GM19328 (cell line): ENCODE data around the gene ZNF500.

Experiments used
- ATAC-seq: cut with Tn5 transposase; IDR thresholded peaks from one replicate; pipeline ENCODE4 v1.9.1; 2021; ENCODE audit warnings: mild to moderate bottlenecking, moderate library complexity; ENCODE audit not compliant: unreplicated experiment

Gene ZNF500

GRCh38 chr16:4766875-4767628 lies at the start of gene ZNF500:
TSS of gene ZNF500 (minus strand) at chr16:4767162. CDS start at chr16:4765978, 1,184 bp downstream.
- peak; percentile 85 for ATAC-seq

- no peak for ATAC-seq
These were observed 47.7 kb upstream of the ZNF500 start for GRCh38 chr16:4814542-4815173.

GRCh38 chr16:4814046-4814445 lies 47.1 kb upstream of the ZNF500 start:
- no peak for ATAC-seq

GRCh38 chr16:4813251-4814003 lies 46.5 kb upstream of the ZNF500 start:
- ATAC-seq = no peak

GRCh38 chr16:4811773-4812172 lies 44.8 kb upstream of the ZNF500 start:
- no peak for ATAC-seq

- no peak for ATAC-seq
These were observed 44.3 kb upstream of the ZNF500 start for GRCh38 chr16:4811242-4811641.

GRCh38 chr16:4806280-4806679 lies 39.3 kb upstream of the ZNF500 start:
- ATAC-seq = no peak

- no peak for ATAC-seq
These were observed 38.3 kb upstream of the ZNF500 start for GRCh38 chr16:4805231-4805630.

- no peak for ATAC-seq
These were observed 37.2 kb upstream of the ZNF500 start for GRCh38 chr16:4803898-4804762.

GRCh38 chr16:4803401-4803844 lies 36.5 kb upstream of the ZNF500 start:
- ATAC-seq = no peak

GRCh38 chr16:4802659-4803287 lies 35.8 kb upstream of the ZNF500 start:
- ATAC-seq = peak; percentile 89

- peak; percentile 56 for ATAC-seq
These were observed 35.1 kb upstream of the ZNF500 start, which contains the start of gene ROGDI for GRCh38 chr16:4801962-4802658. TSS of gene ROGDI (minus strand) at chr16:4802633. CDS start at chr16:4802571, 62 bp downstream.

GRCh38 chr16:4801051-4801961 lies 34.3 kb upstream of the ZNF500 start:
- ATAC-seq = no peak

- ATAC-seq = no peak
These were observed 33.5 kb upstream of the ZNF500 start for GRCh38 chr16:4800290-4801041.

GRCh38 chr16:4799171-4799855 lies 32.4 kb upstream of the ZNF500 start:
- ATAC-seq = no peak

GRCh38 chr16:4798456-4798855 lies 31.5 kb upstream of the ZNF500 start:
- ATAC-seq = no peak

GRCh38 chr16:4797805-4798252 lies 30.9 kb upstream of the ZNF500 start:
- ATAC-seq = no peak
